Measurements from ENCODE around the gene DUS2. TPM values are rescaled to one million over a fixed set of nuclear protein-coding genes. Genes with fewer than 3 reads are reported as not detected.
"Not testable (repeated sequence)": the region's sequence is repeated elsewhere in the genome, so short reads cannot be mapped to it uniquely, and the experiment has no call there.

Gene DUS2
- total RNA-seq, 1 experiment from 2014 or later = 39.4 TPM

DNA sequence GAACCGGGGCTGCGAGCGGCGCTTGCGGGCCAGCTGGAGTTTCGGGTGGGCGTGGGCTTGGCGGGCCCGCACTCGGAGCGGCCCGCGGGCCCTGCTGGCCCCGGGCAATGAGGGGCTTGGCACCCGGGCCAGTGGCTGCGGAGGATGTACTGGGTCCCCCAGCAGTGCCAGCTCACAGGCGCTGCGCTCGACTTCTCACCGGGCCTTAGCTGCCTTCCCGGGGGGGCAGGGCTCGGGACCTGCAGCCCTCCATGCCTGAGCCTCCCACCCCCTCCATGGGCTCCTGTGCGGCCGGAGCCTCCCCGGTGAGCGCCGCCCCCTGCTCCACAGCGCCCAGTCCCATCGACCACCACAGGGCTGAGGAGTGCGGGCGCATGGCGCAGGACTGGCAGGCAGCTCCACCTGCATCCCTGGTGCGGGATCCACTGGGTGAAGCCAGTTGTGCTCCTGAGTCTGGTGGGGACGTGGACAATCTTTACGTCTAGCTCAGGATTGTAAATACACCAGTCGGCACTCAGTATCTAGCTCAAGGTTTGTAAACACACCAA is 24.8 kb upstream of the DUS2 start:
- not testable (repeated sequence) for DNase-seq (ENCODE audit: extremely low read depth, low read depth)

DNA sequence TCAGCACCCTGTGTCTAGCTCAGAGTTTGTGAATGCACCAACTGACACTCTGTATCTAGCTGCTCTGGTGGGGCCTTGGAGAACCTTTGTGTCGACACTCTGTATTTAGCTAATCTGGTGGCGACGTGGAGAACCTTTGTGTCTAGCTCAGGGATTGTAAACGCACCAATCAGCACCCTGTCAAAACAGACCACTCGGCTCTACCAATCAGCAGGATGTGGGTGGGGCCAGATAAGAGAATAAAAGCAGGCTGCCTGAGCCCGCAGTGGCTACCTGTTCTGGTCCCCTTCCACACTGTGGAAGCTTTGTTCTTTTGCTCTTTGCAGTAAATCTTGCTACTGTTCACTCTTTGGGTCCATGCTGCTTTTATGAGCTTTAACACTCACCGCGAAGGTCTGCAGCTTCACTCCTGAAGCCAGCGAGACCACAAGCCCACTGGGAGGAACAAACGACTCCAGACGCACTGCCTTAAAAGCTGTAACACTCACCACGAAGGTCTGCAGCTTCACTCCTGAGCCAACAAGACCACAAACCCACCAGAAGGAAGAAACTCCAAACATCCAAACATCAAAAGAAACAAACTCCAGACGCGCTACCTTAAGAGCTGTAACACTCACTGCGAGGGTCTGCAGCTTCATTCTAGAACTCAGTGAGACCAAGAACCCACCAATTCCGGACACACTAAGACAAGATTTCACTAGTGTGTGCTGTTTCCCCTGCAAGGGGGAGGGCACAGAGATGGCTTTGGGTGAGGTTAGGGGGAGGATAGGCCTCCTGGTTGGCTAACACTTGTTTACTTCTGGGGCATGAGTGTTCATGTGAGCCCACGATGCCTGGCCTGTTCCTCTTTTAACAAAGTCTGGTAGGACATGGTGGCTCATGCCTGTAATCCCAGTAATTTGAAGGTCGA is 24.1 kb upstream of the DUS2 start, which contains the start of gene DPEP2:
Gene DPEP2, minus strand, starts transcription at position 706 of the 910 bp plus-strand sequence. CDS start 6,272 bp downstream, outside the sequence.
- not testable (repeated sequence) for DNase-seq (ENCODE audit: extremely low read depth, low read depth)

- no peak for DNase-seq (ENCODE audit: extremely low read depth, low read depth)
Measured at GRCh38 chr16:67999985-68000384, 23.1 kb upstream of the DUS2 start.

DNA sequence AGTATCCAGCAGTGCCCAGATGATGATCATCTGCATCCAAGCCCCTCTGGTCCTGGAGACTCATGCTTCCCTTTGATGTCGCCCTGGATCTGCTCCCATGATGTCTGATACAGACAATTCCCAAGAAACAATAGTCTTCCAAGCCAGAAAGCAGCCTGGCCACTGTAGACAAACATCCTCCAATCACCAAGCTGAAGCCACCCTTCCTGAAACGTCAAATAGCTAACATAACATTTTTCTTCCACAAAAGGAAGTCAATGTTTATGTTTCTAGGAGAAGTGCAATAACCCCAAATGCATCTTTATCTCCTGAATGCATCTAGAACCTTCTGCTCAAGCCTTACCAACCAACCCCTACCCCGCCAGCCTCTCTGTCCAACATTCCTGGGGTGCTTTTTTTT is 22.6 kb upstream of the DUS2 start:
- DNase-seq (ENCODE audit: extremely low read depth, low read depth) = no peak

GRCh38 chr16:68003031-68003430 is 20.1 kb upstream of the DUS2 start:
- DNase-seq (ENCODE audit: extremely low read depth, low read depth) = no peak

GRCh38 chr16:68005211-68005610 is 17.9 kb upstream of the DUS2 start:
- DNase-seq (ENCODE audit: extremely low read depth, low read depth) = no peak

DNA sequence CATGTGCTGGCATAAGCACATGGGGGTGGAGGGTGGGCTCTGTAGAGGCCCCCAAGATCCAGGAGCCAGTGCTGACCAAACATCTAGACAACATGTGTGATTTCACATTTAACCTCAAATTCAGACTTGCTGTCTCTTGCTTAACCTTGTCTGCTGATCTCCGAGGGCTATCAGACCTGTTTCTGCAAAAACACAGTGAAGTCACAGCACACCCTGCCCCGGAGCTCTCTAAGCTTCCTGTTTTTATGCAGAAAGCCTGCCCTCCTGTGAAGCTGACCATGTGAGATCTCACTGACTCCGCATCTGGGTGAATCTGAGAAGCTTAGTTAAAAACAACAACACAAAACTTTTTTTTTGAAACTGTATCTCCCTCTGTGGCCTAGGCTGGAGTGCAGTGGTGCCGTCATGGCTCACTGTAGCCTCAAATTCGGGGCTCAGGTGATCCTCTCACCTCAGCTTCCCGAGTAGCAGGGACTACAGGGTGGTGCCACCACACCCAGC is 17.2 kb upstream of the DUS2 start:
- DNase-seq (ENCODE audit: extremely low read depth, low read depth) = no peak

- no peak for DNase-seq (ENCODE audit: extremely low read depth, low read depth)
Measured at GRCh38 chr16:68009157-68009735, 13.8 kb upstream of the DUS2 start.

DNA sequence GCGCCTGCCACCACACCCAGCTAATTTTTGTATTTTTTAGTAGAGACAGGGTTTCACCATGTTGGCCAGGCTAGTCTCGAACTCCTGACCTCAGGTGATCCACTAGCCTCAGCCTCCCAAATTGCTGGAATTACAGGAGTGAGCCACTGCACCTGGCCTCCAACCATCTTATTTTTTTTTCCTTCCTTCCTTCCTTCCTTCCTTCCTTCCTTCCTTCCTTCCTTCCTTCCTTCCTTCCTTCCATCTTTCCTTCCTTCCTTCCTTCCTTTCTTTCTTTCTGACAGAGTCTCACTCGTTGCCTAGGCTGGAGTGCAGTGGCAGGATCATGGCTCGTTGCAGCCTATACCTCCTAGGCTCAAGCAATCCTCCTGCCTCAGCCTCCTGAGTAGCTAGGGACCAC is 13.2 kb upstream of the DUS2 start:
- not testable (repeated sequence) for DNase-seq (ENCODE audit: extremely low read depth, low read depth)

DNA sequence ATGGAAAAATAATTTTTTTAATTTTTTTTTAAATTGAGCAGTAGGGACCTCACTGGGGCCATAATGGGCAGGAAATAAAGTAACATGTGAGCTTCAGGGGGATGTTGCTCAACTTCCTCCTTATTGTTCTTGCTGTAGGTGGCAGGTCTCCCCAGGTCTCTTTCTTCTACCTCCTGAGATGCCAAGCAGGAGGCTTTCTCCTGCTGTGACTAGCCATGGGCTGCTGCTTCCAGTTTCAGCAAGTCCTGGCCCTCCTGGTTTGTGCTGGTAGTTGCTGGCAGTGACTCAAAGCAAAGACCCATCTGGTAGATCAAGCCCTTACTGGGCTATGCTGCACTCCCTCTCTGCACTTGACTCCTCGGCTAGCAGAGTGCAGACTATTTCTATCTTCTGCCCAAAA is 9.6 kb upstream of the DUS2 start:
- no peak for DNase-seq (ENCODE audit: extremely low read depth, low read depth)

GRCh38 chr16:68015681-68016080 is 7.4 kb upstream of the DUS2 start, which contains the start of gene DPEP2NB:
TSS of gene DPEP2NB (minus strand) at chr16:68015911. CDS start at chr16:68015770, 141 bp downstream.
- no peak for DNase-seq (ENCODE audit: extremely low read depth, low read depth)

GRCh38 chr16:68019167-68019680 is 3.9 kb upstream of the DUS2 start:
- DNase-seq (ENCODE audit: extremely low read depth, low read depth) = no peak

GRCh38 chr16:68021490-68021889 is 1.6 kb upstream of the DUS2 start:
- no peak for DNase-seq (ENCODE audit: extremely low read depth, low read depth)

GRCh38 chr16:68022278-68022727 is 781 bp upstream of the DUS2 start:
- no peak for DNase-seq (ENCODE audit: extremely low read depth, low read depth)

DNA sequence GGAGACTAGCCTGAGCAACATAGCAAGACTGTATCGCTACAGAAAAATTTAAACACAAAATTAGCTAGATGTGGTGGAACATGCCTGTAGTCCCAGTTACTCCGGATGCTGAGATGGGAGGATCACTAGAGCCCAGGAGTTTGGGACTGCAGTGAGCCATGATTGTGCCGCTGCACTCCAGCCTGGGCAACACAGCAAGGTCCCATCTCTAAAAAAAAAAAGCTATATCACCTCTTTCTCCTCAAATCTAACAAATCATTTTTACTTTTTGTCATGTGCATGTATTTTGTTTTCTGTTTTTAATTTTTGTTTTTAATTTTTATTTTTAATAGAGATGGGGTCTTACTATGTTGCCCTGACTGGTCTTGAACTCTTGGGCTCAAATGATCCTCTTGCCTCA is 5.9 kb downstream of the DUS2 start:
- DNase-seq (ENCODE audit: extremely low read depth, low read depth) = no peak

- not testable (repeated sequence) for DNase-seq (ENCODE audit: extremely low read depth, low read depth)
Measured at GRCh38 chr16:68030108-68030507, 7.0 kb downstream of the DUS2 start.

DNA sequence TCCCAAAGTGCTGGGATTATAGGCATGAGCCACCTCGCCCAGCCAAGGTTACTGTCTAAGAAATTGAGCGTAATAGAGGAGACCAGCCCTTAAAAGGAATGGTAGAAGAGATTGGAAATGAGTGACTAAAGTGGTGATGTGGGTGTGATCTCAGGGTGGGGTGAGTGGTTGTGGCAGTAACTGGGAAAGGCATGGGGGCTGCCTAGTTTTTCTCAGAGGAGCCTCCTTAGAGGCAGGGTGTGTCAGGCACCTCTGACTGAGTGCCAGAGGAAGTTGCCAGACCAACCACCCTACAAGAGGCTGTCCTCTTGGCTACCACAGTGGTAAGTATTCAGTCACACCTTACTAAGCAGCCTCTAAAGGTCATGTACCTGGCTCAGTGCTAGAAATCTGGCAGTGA is 8.9 kb downstream of the DUS2 start:
- DNase-seq (ENCODE audit: extremely low read depth, low read depth) = no peak

DNA sequence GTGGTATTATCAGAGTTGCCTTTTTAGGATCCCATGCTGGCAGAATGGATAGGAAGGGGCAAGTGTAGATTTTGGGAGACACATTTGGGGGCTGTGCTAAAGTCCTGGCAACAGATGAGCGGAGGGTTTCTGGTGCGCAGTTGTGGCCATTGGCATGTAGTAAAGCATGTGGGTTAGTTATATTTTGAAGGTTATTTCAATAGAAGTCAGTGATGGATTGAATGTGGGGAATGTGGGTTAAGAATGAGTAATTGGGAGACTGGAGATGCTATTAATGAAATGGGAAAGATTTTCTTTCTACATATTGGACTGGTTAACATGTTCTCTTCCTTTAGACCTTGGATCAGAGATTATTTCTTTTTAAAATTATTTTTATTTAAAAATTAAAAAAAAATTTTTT is 10.0 kb downstream of the DUS2 start:
- no peak for DNase-seq (ENCODE audit: extremely low read depth, low read depth)

- no peak for DNase-seq (ENCODE audit: extremely low read depth, low read depth)
Measured at GRCh38 chr16:68035227-68035626, 12.1 kb downstream of the DUS2 start.

- no peak for DNase-seq (ENCODE audit: extremely low read depth, low read depth)
Measured at GRCh38 chr16:68037841-68038597, 14.9 kb downstream of the DUS2 start.
